Peyer's patch (tissue), 4 donors: ENCODE measurements around the gene TNFSF12. TPM values are rescaled to one million over a fixed set of nuclear protein-coding genes. Genes with fewer than 3 reads are reported as not detected.
A peak's percentile ranks its signal among the peaks of the same experiment; 100 is the strongest.

Source experiments
- DNase-seq, 3 donors: peaks; one replicate each; pipeline ENCODE4 v3.0.0-alpha.2; 2017 to 2019
- H3K27ac ChIP-seq, 4 donors: fragments of 200-600 bp; sonication (generic); one replicate each; pipeline ENCODE4 v1.5.1; 2016 to 2019
- H3K27me3 ChIP-seq, 2 donors: fragments of 200-600 bp; sonication (generic); one replicate each; pipeline ENCODE4 v1.5.1; 2019
- H3K36me3 ChIP-seq, 3 donors: fragments of 200-600 bp; sonication (generic); one replicate each; pipeline ENCODE4 v1.5.1; 2016 to 2019
- H3K4me1 ChIP-seq, 4 donors: fragments of 200-600 bp; sonication (generic); one replicate each; pipeline ENCODE4 v1.5.1; 2016 to 2019
- H3K4me3 ChIP-seq, 4 donors: fragments of 200-600 bp; sonication (generic); 1 replicate in 3 of 4; 2 replicates in 1 of 4; pipeline ENCODE4 v1.5.1; 2016 to 2019; ENCODE audit warnings: mild to moderate bottlenecking in 1 of 4
- H3K9me3 ChIP-seq, 4 donors: fragments of 200-600 bp; sonication (generic); one replicate each; pipeline ENCODE4 v1.5.1; 2016 to 2019; ENCODE audit warnings: mild to moderate bottlenecking in 1 of 4
- POLR2A ChIP-seq, 2 donors: fragments of 450-650 bp; IDR thresholded peaks; one replicate each; pipeline ENCODE4 v1.5.1; 2017; ENCODE audit warnings: antibody characterized with exemption in 2 of 2, mild to moderate bottlenecking in 2 of 2, moderate library complexity in 2 of 2
- total RNA-seq, 4 donors: library from RNA; depleted of rRNA; stranded (reverse); fragments of >200 nt; gene quantifications; one replicate each; pipeline ENCODE4 v1.1.0, GENCODE V29; 2016
- TF ChIP-seq, protein P1 (sequence below), 6 experiments: fragments of 450-650 bp in 4 of 6; fragments of 200-600 bp in 2 of 6; sonication (generic) in 1 of 6; IDR thresholded peaks; one replicate each; pipeline ENCODE4 v1.5.1; 2017 to 2019; ENCODE audit warnings: antibody characterized with exemption in 6 of 6, mild to moderate bottlenecking in 3 of 6, moderate library complexity in 1 of 6

The TNFSF12 gene, protein sequence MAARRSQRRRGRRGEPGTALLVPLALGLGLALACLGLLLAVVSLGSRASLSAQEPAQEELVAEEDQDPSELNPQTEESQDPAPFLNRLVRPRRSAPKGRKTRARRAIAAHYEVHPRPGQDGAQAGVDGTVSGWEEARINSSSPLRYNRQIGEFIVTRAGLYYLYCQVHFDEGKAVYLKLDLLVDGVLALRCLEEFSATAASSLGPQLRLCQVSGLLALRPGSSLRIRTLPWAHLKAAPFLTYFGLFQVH
- total RNA-seq, result 10 to 100 TPM in 3 of 4 donors, 1 to 10 TPM in 1; 7.6 to 58.6 (median 15.2) TPM

DNA sequence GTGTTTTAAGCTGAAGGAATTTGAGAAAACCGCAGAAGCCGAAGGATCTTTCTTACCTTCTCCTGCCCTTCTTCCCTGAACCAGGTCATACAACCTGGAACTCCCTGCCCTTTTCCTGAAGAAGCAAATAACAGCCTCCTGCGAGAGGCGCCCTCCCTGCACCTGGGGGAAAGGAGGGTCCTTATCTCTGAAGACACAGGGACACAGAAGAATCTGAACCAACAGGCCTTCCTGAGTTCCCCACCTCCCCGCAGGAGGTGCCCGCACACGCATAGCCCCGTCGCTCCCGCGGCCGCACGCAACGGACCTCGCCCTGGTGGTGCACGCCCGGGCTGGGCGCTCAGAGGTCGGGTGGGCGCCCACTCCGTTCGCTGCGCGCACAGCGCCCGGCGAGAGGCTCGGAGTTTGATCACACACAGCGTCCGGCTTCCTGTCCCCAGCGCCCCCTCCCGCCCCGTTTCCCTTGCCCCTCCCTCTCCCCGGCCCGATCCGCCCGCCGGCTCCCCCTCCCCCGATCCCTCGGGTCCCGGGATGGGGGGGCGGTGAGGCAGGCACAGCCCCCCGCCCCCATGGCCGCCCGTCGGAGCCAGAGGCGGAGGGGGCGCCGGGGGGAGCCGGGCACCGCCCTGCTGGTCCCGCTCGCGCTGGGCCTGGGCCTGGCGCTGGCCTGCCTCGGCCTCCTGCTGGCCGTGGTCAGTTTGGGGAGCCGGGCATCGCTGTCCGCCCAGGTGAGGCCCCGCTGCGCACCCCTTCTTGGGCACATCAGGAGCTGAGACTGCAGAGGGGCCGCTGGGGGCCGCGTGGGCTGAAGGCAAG, at the start of gene TNFSF12:
TSS of gene TNFSF12 (plus strand) at position 474 of the 816 bp plus-strand sequence. CDS start at position 570, 96 bp downstream.
- Histone ChIP-seq H3K36me3 (no peaks in the 10 kb centered on the region), H3K27me3 (no peaks in the 10 kb centered on the region), H3K27ac (peak within 1 kb of the TSS; percentile 85 to 94 (median 92)), H3K4me1 (peaks cover 0 to 19% (median 13%) of the 10 kb centered on the region in 4 donors), H3K9me3 (no peaks in the 10 kb centered on the region), H3K4me3 (peak within 1 kb of the TSS; percentile 64 to 80 (median 72))
- TF ChIP-seq, protein P1, sequence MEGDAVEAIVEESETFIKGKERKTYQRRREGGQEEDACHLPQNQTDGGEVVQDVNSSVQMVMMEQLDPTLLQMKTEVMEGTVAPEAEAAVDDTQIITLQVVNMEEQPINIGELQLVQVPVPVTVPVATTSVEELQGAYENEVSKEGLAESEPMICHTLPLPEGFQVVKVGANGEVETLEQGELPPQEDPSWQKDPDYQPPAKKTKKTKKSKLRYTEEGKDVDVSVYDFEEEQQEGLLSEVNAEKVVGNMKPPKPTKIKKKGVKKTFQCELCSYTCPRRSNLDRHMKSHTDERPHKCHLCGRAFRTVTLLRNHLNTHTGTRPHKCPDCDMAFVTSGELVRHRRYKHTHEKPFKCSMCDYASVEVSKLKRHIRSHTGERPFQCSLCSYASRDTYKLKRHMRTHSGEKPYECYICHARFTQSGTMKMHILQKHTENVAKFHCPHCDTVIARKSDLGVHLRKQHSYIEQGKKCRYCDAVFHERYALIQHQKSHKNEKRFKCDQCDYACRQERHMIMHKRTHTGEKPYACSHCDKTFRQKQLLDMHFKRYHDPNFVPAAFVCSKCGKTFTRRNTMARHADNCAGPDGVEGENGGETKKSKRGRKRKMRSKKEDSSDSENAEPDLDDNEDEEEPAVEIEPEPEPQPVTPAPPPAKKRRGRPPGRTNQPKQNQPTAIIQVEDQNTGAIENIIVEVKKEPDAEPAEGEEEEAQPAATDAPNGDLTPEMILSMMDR (IDR thresholded peaks at IDR 0.05), result peak in 3 of 6 experiments; percentile 5 to 16 (median 10)
- peak in 1 of 2 donors; percentile 40 for TF ChIP-seq POLR2A (IDR thresholded peaks at IDR 0.05)
- DNase-seq, result peak; percentile 74 to 88 (median 81)

DNA sequence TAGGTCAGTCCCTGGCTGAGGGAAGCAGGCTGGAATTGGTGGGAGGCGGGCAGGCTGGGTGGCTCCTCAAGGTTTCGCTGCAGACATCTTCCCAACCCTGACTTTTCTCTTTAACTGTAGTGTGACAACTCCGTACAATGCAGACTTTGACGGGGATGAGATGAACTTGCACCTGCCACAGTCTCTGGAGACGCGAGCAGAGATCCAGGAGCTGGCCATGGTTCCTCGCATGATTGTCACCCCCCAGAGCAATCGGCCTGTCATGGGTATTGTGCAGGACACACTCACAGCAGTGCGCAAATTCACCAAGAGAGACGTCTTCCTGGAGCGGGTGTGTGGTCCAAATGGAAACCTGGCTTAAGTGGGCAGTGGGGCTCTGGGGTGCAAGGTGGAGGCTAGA, 49.7 kb upstream of the TNFSF12 start:
- no peak overlapping the region for H3K4me3 ChIP-seq
- no peak overlapping the region for H3K27ac ChIP-seq
- no peaks in the 10 kb centered on the region for H3K9me3 ChIP-seq
- peaks cover 3 to 93% (median 3%) of the 10 kb centered on the region in 3 donors for H3K36me3 ChIP-seq
- DNase-seq, result no peak
- no peaks in the 10 kb centered on the region for H3K27me3 ChIP-seq
- TF ChIP-seq, protein P1 (IDR thresholded peaks at IDR 0.05), result no peak
- TF ChIP-seq POLR2A (IDR thresholded peaks at IDR 0.05), result no peak
- H3K4me1 ChIP-seq, result peaks cover 0 to 7% (median 0%) of the 10 kb centered on the region in 4 donors

DNA sequence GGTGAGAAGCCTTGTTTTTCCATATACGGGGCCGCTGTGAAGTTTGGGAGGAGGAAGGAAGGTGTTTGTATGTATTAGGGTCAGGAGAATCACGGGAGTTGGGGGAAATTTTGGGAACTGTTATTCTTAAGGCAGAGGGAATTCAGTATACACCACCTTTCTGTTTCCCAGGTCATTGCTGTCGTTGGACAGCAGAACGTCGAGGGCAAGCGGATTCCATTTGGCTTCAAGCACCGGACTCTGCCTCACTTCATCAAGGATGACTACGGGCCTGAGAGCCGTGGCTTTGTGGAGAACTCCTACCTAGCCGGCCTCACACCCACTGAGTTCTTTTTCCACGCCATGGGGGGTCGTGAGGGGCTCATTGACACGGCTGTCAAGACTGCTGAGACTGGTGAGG, 47.1 kb upstream of the TNFSF12 start:
- Histone ChIP-seq H3K27me3 (no peaks in the 10 kb centered on the region), H3K9me3 (no peaks in the 10 kb centered on the region), H3K36me3 (peaks cover 3 to 100% (median 3%) of the 10 kb centered on the region in 3 donors), H3K27ac (no peak overlapping the region), H3K4me3 (no peak overlapping the region), H3K4me1 (no peaks in the 10 kb centered on the region)
- TF ChIP-seq, protein P1 (IDR thresholded peaks at IDR 0.05), result no peak
- TF ChIP-seq POLR2A (IDR thresholded peaks at IDR 0.05), result no peak
- no peak for DNase-seq

DNA sequence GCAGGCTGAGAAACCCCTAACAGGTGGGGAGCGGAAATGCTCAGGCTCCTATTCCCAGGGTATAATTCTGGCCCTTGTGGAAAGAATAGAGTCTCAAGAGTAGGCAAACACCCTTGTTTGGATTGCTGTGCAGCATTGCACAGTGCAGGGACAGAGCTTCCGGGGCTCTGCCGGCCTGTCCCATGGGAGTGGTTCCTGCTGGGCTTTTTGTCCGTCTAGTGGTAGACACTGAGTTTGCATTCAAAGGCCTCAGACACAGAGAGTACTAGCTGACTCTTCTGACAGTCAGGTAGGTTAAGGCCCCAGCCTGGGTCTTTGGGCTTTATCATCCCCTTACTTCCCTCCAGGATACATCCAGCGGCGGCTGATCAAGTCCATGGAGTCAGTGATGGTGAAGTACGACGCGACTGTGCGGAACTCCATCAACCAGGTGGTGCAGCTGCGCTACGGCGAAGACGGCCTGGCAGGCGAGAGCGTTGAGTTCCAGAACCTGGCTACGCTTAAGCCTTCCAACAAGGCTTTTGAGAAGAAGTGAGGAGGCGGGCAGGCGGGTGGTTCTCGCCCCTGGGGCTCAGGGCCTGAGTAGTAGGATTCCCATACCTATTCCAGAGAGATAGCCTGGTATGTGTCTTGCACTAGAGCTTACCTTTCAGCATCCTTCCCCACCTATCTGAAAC, 46.5 kb upstream of the TNFSF12 start:
- H3K36me3 ChIP-seq, result peaks cover 3 to 100% (median 3%) of the 10 kb centered on the region in 3 donors
- H3K4me3 ChIP-seq, result no peak overlapping the region
- TF ChIP-seq POLR2A (IDR thresholded peaks at IDR 0.05), result no peak
- TF ChIP-seq, protein P1 (IDR thresholded peaks at IDR 0.05), result no peak
- H3K9me3 ChIP-seq, result no peaks in the 10 kb centered on the region
- no peak for DNase-seq
- no peaks in the 10 kb centered on the region for H3K4me1 ChIP-seq
- no peaks in the 10 kb centered on the region for H3K27me3 ChIP-seq
- H3K27ac ChIP-seq, result no peak overlapping the region

DNA sequence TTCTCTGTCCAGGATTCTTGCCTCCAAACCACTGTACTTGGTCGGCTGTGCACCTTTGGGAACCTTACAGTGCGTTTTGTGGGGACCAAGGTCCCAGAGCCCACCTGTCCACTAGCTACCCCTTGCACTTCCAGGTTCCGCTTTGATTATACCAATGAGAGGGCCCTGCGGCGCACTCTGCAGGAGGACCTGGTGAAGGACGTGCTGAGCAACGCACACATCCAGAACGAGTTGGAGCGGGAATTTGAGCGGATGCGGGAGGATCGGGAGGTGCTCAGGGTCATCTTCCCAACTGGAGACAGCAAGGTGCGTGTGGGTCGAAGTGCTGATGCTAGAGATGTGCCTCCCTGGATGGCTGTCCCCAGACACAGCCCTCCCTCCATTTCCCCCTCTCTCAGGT, 45.9 kb upstream of the TNFSF12 start:
- DNase-seq, result no peak
- H3K36me3 ChIP-seq, result peaks cover 3 to 100% (median 3%) of the 10 kb centered on the region in 3 donors
- H3K27me3 ChIP-seq, result no peaks in the 10 kb centered on the region
- no peaks in the 10 kb centered on the region for H3K9me3 ChIP-seq
- no peak overlapping the region for H3K27ac ChIP-seq
- H3K4me3 ChIP-seq, result no peak overlapping the region
- TF ChIP-seq POLR2A (IDR thresholded peaks at IDR 0.05), result no peak
- TF ChIP-seq, protein P1 (IDR thresholded peaks at IDR 0.05), result peak in 3 of 6 experiments; percentile 31 to 37 (median 33)
- no peaks in the 10 kb centered on the region for H3K4me1 ChIP-seq
